RWPE1 (cell line): ENCODE data around the gene PRTG.
"Not testable (repeated sequence)": the region's sequence is repeated elsewhere in the genome, so short reads cannot be mapped to it uniquely, and the experiment has no call there.

Experiments
- CTCF ChIA-PET: fragments of 350-600 bp; sonication (Branson Sonifier 250); formaldehyde crosslinking; extraction: SDS; loops from one replicate; lab custom pipeline; 2021; lab: Yijun Ruan, JAX
- POLR2A ChIA-PET: fragments of 400-600 bp; formaldehyde crosslinking; extraction: SDS; loops from one replicate; lab custom pipeline; 2020; ENCODE audit warnings: antibody characterized with exemption; ENCODE audit not compliant: low non-redundant PET; lab: Yijun Ruan, JAX
- DNase-seq: peaks from one replicate; pipeline ENCODE4 v3.0.0; 2012; ENCODE audit warnings: low spot score
- H3K27ac ChIP-seq: fragments of 450-650 bp; 2 replicates; pipeline ENCODE4 v1.5.1; 2017
- TF ChIP-seq, protein P1 (sequence below): fragments of 450-650 bp; conservative IDR thresholded peaks from 2 replicates; pipeline ENCODE4 v1.5.1; 2017; ENCODE audit warnings: low read depth, mild to moderate bottlenecking

The PRTG gene, protein sequence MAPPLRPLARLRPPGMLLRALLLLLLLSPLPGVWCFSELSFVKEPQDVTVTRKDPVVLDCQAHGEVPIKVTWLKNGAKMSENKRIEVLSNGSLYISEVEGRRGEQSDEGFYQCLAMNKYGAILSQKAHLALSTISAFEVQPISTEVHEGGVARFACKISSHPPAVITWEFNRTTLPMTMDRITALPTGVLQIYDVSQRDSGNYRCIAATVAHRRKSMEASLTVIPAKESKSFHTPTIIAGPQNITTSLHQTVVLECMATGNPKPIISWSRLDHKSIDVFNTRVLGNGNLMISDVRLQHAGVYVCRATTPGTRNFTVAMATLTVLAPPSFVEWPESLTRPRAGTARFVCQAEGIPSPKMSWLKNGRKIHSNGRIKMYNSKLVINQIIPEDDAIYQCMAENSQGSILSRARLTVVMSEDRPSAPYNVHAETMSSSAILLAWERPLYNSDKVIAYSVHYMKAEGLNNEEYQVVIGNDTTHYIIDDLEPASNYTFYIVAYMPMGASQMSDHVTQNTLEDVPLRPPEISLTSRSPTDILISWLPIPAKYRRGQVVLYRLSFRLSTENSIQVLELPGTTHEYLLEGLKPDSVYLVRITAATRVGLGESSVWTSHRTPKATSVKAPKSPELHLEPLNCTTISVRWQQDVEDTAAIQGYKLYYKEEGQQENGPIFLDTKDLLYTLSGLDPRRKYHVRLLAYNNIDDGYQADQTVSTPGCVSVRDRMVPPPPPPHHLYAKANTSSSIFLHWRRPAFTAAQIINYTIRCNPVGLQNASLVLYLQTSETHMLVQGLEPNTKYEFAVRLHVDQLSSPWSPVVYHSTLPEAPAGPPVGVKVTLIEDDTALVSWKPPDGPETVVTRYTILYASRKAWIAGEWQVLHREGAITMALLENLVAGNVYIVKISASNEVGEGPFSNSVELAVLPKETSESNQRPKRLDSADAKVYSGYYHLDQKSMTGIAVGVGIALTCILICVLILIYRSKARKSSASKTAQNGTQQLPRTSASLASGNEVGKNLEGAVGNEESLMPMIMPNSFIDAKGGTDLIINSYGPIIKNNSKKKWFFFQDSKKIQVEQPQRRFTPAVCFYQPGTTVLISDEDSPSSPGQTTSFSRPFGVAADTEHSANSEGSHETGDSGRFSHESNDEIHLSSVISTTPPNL

DNA sequence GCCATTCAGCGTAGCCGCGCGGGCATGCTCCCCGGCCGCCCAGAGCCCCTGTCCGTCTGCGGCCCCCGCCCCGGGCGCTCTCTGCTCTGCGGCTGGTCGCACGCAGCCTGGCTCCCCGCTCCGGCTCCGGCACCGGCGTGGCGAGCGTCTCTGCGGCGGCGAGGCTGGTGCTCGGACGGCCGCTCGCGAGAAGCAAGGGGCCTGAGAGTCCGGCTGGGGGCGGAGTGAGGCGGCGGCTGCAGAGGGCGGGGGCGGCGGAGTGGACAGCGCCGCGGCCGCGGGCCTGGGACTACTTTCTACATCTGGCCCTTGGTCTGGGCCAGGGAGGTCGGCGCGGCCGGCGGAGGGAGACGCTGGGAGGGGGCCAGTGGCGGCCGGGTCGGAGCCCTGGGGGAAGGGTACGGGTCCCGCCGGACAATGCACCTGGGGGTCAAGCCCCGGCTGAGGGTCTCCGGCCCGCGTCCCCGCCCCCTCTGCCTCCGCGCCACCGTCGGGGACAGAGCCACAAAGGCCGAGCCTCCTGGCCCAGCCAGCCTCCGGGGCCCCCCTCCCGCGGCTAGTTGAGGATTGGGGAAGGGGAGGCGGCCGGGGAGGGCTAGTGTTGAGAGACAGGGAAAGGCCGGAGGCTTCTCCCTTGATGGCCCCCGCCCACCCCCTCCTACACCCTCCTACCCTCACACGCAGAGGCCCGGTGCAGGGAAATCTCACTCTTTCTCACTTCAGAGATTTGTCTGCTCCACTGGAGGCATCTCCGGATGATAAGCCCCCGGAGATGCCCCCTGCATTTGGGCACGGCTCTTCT, at the start of gene PRTG:
Gene PRTG (minus strand): TSS at position 226 of the 802 bp plus-strand sequence. CDS start 221 bp downstream, at position 5.
- ChIA-PET CTCF (no interaction called here), POLR2A (no interaction called here)
- peak; percentile 22 for DNase-seq

DNA sequence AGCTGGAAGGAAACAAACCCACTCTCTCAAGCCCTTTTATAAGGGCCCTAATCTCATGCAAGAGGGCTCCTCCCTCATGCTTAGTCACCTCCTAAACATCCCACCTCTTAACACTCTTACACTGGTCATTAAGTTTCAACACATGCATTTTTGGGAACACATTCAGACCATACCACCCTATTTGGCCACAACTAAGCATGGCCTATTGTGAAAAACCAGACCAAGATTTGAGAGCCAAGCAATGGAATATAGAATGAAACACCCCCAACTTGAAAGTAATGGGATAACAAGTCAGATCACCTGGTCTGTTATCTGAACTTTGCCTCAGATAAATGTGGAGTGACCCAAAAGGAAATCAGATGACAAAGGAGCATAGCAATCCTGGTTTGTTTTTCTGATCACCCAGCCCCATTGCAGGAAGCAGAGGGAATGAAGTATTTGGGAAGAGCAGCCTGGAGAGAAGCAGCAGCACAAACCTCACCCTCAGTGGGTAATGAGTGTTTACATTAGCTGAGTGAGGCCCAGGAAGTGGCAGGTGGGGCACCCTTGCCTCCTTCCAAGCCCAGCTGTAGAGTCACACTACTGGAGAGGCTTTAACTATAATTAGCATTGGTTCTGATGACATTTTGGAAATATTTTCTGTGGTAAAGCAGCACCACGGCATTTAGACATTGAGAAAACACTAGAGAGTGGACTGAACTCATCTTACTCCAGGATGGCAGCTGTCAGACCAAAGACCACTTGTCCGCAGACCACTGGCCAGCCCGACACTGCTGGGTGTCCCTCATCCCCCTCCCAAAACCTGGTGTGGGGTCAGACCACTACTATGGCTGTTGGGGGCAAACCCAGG, 48.8 kb upstream of the PRTG start:
- H3K27ac ChIP-seq = 0 out of 2 replicates have a peak overlapping the region, but pooled peaks have one; percentile 0
- ChIA-PET POLR2A (no interaction called here), CTCF (no interaction called here)
- TF ChIP-seq, protein P1, sequence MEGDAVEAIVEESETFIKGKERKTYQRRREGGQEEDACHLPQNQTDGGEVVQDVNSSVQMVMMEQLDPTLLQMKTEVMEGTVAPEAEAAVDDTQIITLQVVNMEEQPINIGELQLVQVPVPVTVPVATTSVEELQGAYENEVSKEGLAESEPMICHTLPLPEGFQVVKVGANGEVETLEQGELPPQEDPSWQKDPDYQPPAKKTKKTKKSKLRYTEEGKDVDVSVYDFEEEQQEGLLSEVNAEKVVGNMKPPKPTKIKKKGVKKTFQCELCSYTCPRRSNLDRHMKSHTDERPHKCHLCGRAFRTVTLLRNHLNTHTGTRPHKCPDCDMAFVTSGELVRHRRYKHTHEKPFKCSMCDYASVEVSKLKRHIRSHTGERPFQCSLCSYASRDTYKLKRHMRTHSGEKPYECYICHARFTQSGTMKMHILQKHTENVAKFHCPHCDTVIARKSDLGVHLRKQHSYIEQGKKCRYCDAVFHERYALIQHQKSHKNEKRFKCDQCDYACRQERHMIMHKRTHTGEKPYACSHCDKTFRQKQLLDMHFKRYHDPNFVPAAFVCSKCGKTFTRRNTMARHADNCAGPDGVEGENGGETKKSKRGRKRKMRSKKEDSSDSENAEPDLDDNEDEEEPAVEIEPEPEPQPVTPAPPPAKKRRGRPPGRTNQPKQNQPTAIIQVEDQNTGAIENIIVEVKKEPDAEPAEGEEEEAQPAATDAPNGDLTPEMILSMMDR = no peak
- peak; percentile 51 for DNase-seq

More for the DNA sequence above, at the start of gene PRTG:
- TF ChIP-seq, protein P1 = no peak
- H3K27ac ChIP-seq = no peak within 1 kb of the TSS

DNA sequence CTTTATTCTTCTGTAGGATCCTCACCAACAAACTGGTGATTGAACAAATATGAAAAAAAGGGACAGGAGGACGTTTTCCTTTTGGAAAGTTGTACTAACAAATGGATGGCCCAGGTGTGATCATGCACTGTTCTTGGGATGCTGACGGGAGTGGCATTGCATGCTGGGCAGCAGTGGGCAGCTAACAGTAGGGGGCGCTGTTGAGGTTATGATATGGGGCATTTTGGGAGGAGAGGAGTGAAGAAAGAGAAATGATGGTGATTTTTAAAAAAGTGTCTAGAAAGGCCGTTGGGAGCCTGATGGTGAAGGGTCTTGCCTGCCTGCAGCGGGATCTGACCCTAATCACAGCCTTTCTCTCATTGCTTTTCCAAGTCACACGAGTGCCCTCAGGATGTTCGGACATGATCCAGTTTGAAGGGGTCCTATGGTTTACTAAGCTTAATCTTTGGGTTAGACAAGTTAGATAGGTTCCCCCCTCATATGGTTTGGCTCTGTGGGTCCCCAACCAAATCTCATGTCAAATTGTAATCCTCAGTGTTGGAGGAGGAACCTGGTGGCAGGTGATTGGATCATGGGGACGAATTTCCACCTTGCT, 46.2 kb upstream of the PRTG start:
- CTCF ChIA-PET = interaction anchor here (0.6 to 1.1 kb wide), 2 partner anchors 15 to 27 kb away, joined by 3 read pairs; no protein-coding TSS in a partner anchor
- no peak overlapping the region for H3K27ac ChIP-seq
- POLR2A ChIA-PET = no interaction called here
- DNase-seq = no peak
- TF ChIP-seq, protein P1 = peak; percentile 70

DNA sequence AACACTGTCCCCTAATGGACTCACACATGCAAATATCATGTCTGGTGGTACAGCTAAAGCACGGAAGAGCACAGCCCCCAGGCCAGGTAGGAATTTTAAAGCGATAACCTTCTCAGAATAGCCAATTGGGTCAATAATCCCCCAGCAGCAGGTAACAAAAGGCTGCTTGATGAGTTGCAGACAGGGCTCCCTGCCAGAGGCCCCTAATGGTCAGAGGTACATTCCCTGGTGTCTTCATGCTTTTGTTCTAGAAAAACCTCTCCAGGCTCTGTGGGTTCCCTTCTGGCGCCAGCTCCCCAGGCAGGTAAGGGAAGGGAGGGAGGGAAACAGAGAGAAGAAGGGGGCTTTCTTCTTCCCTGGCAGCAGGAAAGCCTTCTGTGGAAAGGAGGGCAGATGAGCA, 43.4 kb upstream of the PRTG start:
- CTCF ChIA-PET = no interaction called here
- no peak overlapping the region for H3K27ac ChIP-seq
- TF ChIP-seq, protein P1 = no peak

DNA sequence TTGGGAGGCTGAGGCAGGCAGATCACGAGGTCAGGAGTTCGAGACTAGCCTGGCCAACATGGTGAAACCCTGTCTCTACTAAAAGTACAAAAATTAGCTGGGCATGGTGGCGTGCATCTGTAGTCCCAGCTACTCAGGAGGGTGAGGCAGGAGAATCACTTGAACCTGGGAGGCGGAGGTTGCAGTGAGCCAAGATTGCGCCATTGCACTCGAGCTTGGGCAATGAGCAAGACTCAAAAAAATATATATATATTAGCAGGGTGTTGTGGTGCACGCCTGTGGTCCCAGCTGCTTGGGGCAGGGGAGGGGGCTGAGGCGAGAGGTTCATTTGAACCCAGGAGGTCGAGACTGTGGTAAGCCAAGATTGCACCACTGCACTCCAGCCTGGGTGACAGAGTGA, 42.6 kb upstream of the PRTG start:
- POLR2A ChIA-PET, DNase-seq, H3K27ac ChIP-seq: not testable (repeated sequence)
- CTCF ChIA-PET = interaction anchor here (0.6 kb wide), 1 partner anchor 283 kb away, joined by 3 read pairs; no protein-coding TSS in a partner anchor

More for the DNA sequence above, 43.4 kb upstream of the PRTG start:
- DNase-seq = no peak
- POLR2A ChIA-PET = no interaction called here
